Muscle of arm (tissue), 14 donors: ENCODE measurements around the gene NXT1. TPM values are rescaled to one million over a fixed set of nuclear protein-coding genes. Genes with fewer than 3 reads are reported as not detected.
"Not testable (repeated sequence)": the region's sequence is repeated elsewhere in the genome, so short reads cannot be mapped to it uniquely, and the experiment has no call there.

Experiments used
- DNase-seq: peaks from one replicate; pipeline ENCODE4 v3.0.0-alpha.2; 2013
- long read RNA-seq, 11 donors: transcript quantifications; one replicate each; lab custom pipeline, GENCODE V29; 2026
- polyA plus RNA-seq, 12 donors: library from polyadenylated mRNA; unstranded; fragments of 120-200 nt; gene quantifications; one replicate each; pipeline ENCODE4 v1.2.1, GENCODE V29; 2013; ENCODE audit not compliant: insufficient read length in 12 of 12

The NXT1 gene
- 10 to 100 TPM in 9 of 12 donors, 1 to 10 TPM in 2, not detected in 1; 8.0 to 17.3 (median 10.8) TPM for polyA plus RNA-seq
- long read RNA-seq, donor 1, transcript NXT1-201 (2 exons, 1,123 nt): major isoform, 20 of 20 reads
- long read RNA-seq, donor 1, partial matches to known transcripts: 0 of 20 reads
- long read RNA-seq, donor 1, other reads (novel, unspliced or antisense): 0 of 20 reads
- long read RNA-seq, donor 2, transcript NXT1-201 (2 exons, 1,123 nt): major isoform, 21 of 21 reads
- long read RNA-seq, donor 2, partial matches to known transcripts: 0 of 21 reads
- long read RNA-seq, donor 2, other reads (novel, unspliced or antisense): 0 of 21 reads
- long read RNA-seq, donor 3, partial matches to known transcripts: 5 of 8 reads
- long read RNA-seq, donor 3, other reads (novel, unspliced or antisense): 0 of 8 reads
- long read RNA-seq, donor 4, transcript NXT1-201 (2 exons, 1,123 nt): major isoform, 5 of 5 reads
- long read RNA-seq, donor 4, partial matches to known transcripts: 0 of 5 reads
- long read RNA-seq, donor 4, other reads (novel, unspliced or antisense): 0 of 5 reads
- long read RNA-seq, donor 5, transcript NXT1-201 (2 exons, 1,123 nt): major isoform, 18 of 26 reads
- long read RNA-seq, donor 5, partial matches to known transcripts: 8 of 26 reads
- long read RNA-seq, donor 5, other reads (novel, unspliced or antisense): 0 of 26 reads
- long read RNA-seq, donor 6, transcript NXT1-201 (2 exons, 1,123 nt): major isoform, 10 of 15 reads
- long read RNA-seq, donor 6, partial matches to known transcripts: 5 of 15 reads
- long read RNA-seq, donor 6, other reads (novel, unspliced or antisense): 0 of 15 reads
- long read RNA-seq, donor 7, transcript NXT1-201 (2 exons, 1,123 nt): major isoform, 11 of 11 reads
- long read RNA-seq, donor 7, partial matches to known transcripts: 0 of 11 reads
- long read RNA-seq, donor 7, other reads (novel, unspliced or antisense): 0 of 11 reads
- long read RNA-seq, donor 8, transcript NXT1-201 (2 exons, 1,123 nt): major isoform, 14 of 14 reads
- long read RNA-seq, donor 8, partial matches to known transcripts: 0 of 14 reads
- long read RNA-seq, donor 8, other reads (novel, unspliced or antisense): 0 of 14 reads
- long read RNA-seq, donor 9, transcript NXT1-201 (2 exons, 1,123 nt): major isoform, 12 of 17 reads
- long read RNA-seq, donor 9, partial matches to known transcripts: 5 of 17 reads
- long read RNA-seq, donor 9, other reads (novel, unspliced or antisense): 0 of 17 reads
- long read RNA-seq, donor 10, transcript NXT1-201 (2 exons, 1,123 nt): major isoform, 10 of 10 reads
- long read RNA-seq, donor 10, partial matches to known transcripts: 0 of 10 reads
- long read RNA-seq, donor 10, other reads (novel, unspliced or antisense): 0 of 10 reads
- long read RNA-seq, donor 11, transcript NXT1-201 (2 exons, 1,123 nt): major isoform, 13 of 13 reads
- long read RNA-seq, donor 11, partial matches to known transcripts: 0 of 13 reads
- long read RNA-seq, donor 11, other reads (novel, unspliced or antisense): 0 of 13 reads

DNA sequence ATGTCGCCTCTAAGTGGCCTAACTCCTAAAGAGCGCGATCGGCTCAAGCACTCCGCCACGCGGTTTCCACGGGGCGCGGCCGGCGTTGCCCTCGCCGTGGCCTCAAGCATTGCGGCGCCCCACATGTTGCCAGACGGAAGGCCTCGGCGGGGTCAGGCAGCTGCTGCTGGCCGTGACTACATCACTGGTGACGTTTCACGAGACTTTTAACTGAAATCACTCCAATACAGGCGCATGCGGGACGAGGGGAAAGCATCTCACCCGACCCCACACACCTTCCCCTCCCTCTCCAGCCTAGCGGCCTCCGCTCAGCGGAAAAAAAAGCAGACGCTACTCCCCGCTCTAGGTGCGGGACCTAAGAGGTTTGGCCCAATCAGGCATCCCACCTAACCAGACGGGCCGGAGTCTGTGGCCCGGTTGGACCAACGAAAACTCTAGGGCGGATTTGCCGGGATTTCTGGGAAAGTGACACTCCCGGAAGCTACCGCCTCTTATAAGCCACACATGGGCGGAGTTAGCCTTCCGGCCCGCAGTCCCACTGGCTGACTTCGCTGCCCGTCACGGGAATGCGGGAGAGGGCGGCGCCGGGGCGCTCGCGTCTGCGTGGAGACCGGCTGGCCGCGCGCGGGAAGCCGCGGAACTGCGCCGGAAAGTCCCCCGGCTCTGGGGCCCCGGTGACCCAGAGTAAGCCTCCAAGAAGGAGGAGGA is at the start of gene NXT1:
NXT1 (plus strand) TSS at position 596 of the 708 bp plus-strand sequence. CDS start 3,251 bp downstream, outside the sequence.
- peak; percentile 98 for DNase-seq

DNA sequence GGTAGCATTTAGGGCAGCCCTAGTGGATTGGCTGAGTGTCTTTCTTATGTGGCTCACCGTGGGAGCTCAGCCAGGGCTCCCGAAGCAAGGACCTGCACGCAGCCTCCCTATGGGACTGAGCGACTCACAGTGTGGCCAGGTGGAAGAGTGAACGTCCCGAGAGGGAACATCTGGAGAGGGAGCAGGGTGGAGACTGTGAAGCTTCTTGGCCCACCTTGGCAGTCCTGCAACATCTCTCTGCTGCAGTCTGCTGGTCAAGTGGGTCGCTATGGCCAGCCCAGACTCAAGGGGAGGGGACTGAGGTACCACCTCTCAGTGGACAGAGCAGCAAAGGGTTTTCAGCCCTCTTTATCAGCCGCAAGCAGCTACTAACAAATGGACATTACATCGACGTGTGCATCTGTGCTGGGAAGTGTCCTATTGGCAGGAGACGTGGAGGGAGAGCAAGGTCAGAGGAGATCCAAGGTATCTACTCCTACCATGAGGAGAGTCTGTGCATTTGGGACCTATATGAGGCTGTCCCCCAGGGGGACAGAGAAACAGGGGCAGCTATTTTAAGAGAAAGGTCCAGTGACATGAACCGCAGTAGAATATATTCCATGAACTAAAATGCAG is 49.0 kb upstream of the NXT1 start:
- DNase-seq: no peak

DNA sequence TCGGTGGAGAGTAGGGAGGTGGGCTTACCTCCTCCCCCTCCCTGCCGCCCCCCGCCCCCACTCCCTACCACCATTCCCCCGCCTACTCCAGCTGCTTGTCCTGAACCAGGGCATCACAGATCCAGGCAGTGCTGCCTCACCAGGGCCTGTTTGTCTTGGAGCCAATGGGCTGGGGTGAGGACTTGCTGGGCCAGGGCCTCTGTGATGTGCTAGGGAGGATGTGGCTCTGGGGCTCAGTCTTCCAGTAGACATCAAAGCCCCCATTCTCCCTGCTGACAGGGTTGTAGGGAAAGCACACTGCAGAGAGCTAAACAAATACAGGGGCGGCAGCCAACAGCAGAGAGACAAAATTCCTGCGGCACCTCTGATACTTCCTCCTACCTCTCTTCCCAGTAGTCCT is 48.2 kb upstream of the NXT1 start:
- DNase-seq: no peak

DNA sequence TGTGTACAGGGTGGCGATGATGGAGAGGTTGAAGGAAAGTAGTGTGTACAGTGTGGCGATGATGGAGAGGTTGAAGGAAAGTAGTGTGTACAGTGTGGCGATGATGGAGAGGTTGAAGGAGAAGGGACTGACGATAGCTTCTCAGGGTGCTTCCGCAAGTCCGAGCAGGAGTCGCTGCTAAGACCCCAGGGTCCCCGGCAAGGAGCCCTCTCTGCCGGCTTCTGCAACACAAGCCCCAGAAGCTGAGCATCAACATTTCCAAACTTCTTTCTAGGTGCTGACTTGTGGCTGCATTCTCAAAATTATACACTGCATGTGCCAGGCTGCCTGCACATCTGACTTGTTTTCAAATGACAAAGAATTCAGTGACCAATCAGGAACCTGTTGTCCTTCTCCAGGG is 47.8 kb upstream of the NXT1 start:
- DNase-seq: no peak

DNA sequence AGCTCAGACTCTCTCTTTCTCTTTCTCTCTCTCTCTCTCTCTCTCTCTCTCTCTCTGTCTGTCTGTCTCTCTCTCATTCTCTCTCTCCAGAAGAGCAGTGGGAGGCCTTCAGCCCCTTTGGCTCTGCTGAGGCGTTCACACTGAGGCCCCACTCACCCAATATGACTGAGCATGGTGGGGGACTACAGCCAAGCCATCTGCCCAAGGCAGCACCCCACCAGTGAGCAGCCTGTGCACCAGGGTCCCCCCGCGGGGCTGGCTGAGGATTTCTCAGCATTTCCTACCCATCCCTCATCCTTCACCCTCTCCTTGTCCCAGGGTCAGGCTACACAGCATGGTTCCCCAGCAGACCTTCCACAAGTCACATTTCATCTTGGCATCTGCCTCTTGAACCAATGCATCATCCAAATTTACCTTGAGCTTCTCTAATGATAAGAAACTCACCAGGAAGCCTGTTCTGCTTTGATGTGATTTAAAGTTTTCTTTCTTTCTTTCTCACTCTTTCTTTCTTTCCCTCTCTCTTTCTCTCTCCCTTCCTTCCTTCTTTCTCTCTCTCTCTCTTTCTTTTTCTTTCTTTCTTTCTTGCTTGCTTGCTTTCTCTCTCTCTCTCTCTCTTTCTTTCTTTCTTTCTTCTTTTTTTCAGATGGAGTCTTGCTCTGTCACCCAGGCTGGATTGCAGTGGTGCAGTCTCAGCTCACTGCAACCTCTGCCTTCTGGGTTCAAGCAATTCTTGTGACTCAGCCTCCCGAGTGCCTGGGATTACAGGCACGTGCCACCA is 47.1 kb upstream of the NXT1 start:
- no peak for DNase-seq

DNA sequence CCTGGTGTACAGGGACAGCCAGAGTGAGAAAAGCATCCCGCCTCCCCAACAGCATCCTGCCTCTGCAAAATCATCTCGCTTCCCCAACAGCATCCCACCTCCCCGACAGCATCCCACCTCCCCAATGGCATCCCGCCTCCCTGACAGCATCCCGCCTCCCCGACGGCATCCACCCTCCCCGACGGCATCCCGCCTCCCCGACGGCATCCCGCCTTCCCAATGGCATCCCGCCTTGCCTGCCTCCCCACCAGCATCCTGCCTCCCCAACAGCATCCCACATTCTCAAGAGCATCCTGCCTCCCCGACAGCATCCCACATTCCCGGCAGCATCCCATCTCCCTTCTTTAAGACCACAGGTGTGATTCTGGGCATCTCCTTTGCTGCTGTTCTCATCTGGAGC is 46.0 kb upstream of the NXT1 start:
- DNase-seq: no peak

DNA sequence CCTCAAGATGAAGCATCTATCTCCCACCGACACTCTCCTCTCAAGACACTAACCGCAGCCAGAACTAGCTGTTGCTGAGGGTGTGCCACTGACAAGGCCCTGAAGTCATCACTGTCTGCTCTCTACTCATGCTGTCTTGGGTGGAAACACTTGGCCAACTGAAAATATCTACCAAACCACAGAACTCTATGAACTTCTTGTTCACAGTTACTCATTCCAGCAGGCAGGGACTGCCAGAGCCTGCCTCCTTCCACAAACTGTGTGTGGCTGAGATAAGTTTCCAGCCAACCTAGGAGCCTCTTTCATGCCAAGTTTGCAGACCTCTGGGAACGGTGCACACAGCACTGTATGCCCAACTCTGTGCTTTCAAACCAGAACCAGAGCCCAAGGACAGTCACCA is 45.5 kb upstream of the NXT1 start:
- no peak for DNase-seq

DNA sequence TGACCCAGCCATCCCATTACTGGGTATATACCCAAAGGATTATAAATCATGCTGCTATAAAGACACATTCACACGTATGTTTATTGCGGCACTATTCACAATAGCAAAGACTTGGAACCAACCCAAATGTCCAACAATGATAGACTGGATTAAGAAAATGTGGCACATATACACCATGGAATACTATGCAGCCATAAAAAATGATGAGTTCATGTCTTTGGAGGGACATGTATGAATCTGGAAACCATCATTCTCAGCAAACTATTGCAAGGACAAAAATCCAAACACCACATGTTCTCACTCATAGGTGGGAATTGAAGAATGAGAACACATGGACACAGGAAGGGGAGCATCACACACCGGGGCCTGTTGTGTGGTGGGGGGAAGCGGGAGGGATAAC is 43.2 kb upstream of the NXT1 start:
- not testable (repeated sequence) for DNase-seq

DNA sequence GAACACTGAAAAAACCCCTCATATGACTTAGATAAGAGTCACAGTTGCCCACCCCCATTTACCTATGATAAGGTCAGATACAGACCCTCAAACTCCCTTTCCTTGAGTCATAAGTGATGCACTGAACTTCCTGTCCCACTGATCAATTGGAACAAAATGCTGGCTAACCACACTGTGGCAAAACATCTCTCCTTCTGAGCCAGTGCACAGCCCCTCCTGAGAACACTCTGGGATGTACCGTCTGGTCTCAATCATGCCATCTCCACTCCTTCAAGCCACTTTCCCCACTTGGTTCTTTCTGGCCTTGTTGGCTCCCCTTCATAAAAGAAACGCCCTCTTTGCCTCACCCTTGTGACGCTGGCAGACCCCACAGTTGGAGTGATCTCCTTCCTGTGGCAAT is 42.6 kb upstream of the NXT1 start:
- no peak for DNase-seq

DNA sequence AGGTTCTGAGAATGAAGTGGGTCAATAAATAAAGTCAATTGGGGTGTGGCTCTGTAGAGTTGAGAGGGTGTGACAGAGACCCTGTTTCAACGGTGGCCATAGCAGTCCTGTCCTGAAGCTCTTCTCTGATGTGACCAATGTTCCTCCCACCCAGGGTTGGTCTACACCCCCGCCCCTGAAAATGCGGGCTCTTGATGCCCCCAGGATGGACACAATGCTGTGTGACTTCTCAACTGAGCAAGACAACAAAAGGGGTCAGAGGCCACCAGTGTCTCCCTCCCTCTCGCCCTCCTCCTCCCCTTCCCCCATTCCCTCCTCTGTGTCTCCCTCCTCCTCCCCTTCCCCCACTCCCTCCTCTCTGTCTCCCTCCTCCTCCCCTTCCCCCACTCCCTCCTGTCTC is 41.7 kb upstream of the NXT1 start:
- DNase-seq: no peak

DNA sequence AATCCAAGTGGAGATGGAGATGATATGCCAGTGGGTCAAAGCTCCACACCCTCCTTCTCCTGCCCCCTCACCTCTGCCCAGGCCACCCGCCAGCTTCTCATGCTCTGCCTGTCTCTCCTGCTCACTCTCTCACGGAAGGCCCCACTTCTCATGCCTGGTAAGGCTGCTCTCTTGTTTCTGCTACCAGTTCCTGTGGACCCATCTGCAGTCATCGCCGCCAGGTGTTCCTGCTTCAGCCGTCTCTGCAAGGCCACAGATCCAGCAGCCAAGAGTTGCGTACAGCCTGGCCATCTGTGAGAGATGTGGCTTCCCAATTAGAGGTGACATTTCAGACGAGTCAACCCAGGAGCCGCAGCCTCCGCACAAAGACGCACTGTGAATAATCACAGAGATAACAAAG is 40.8 kb upstream of the NXT1 start:
- no peak for DNase-seq

DNA sequence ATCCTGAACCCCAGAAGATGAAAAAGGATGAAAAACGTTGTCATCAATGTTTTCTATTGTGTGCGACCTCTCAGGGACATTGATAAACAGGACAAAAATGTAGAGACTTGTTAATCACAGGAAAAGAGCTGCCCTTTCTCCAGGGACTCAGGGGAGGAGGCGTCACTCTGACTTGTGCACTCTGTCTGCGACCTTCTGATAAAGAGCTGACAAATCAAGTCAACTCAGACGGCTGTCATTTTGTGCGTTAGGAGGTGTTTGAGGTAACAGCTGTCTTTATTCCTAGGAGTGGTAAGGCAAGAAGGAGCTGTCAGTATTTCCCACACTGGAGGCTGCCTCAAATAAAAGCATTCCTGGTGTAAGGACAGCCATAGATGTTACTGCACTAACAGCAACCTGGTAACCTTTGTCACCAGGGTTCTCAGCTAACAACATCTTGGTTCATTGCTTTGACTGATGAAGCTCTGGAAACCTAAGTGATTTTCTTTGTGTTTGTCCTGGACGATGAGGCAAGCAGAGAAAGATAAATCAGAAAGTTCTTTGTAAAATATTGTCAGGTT is 38.6 kb upstream of the NXT1 start:
- no peak for DNase-seq

DNA sequence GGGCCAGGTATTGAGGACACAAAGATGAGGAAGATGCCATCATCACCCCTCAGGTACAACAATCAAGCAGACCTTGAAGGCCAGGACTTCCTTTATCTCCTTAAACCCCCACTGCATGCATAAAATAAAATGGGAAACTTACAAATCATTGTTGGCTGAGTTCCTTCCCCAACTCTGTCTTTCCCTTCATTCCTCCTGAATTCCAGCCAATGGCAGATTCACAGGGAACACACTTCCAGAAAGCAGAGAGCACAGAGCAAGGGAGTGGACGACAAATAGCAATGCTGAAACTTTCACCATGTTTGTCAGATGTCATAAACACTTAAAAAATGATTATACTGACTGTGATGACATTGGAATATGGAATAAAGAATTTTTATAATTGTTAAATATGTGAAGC is 37.3 kb upstream of the NXT1 start:
- peak; percentile 57 for DNase-seq

DNA sequence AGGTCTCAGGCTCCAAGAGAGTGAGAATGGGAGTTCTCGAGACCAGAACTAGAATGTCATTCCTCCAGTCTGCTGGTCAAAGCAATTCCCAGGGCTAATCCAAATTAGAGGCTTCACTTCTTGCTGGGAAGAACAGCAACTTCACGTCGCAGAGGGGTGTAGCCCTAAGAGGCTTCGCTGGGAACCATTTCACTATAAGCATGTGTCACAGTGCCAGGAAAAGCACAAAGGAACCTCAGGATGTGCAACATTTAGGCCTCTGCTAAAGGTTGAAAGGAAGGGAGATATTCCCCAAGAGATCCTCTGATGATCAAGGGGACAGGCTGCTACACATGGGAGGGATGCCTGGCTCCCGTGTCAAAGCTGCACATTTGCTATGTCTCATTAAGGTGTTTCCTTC is 35.9 kb upstream of the NXT1 start:
- no peak for DNase-seq

DNA sequence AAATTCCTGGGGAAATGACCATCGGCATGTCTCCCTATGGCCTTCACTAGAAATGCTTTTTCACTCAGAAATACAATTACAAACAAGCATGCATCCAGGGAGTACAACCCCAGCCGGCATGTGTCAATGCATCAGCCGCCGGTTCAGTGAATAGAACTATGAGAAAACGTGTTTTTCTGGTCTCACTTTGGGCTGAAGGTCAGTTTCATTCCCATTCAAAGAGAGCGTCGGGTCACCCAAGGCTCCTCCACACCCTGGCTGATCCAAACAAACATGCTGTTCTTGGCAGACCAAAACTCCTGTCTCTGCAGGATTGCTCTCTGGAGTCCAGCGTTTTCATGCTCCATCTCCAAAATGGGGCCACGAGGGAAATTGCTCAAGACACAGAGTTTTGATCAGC is 35.5 kb upstream of the NXT1 start:
- DNase-seq: no peak

DNA sequence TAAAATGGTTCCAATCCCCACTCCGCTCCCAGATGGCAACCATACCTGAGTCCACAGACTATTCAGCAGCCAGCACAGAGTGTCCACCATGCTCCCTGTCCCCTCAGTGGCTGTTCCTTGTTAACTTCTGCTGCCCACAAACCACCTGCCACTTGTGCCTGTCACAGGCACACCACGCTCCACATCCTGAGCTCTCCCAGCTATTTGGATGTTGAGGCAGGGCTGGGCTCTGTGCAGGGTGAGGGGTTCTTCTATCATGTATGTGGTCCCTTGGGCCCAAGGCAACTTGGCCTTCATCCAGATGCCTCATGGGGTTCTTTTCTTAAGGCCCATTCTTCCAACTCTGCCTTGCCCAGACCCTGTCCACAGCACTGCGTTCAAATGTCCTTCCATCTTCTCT is 34.0 kb upstream of the NXT1 start:
- no peak for DNase-seq

DNA sequence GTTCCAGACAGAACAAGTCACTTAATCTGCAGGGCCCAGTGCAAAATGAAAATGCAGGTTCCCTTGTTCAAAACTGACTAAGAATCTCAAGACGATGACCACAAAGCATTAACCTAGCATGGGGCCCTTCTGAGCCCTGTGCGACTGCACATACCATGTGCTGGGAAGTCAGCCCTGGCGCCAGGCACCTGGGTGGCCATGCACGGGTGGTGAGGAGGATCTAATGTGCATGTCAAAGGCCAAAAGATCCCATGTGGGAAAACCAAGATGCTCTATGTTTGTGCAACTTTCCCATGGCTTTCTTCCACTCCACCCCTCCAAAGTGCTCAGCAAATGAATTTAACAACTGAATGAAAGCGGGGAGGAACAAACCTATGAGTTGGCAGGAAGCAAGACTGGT is 33.5 kb upstream of the NXT1 start:
- DNase-seq: no peak

DNA sequence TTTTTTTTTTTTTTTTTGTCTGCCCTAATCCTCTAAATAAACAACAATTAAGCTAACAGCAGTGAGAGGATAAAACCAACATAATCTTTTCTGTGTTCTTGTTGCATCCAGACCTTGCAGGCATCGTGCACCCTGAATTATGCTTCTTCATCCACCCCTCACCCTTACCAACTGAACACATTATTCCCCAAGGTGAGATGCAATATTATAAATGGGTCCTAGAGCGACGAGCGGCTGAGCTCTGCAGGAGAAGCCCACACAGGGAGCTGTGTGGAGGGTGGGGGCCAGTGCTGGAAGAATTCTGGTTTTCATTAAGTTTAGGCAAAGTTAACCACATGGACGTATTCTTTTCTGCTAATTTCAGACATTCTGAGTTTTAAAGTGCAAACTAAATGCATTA is 32.2 kb upstream of the NXT1 start:
- no peak for DNase-seq

DNA sequence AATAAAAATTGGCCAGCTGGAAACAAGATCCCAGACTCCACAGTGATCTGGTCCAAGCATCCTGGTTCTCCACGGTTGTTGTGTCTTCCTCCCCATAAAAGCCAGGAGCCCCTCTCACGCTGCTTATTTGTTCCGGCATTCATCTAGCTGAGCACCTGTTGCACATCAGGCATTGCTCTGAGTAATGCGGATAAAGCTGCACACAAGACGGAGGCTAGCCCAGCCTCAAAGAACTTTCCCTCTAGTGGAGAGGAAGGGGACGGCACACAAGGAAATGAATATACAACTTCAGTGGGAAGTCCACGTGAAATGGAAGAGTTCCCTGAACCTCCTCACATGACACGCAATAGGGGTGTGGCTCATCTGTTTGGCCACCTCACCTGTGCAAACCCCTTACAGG is 30.3 kb upstream of the NXT1 start:
- no peak for DNase-seq
